H1 (cell line): ENCODE data around the gene PREB. TPM values are rescaled to one million over a fixed set of nuclear protein-coding genes. Genes with fewer than 3 reads are reported as not detected.
"Not testable (repeated sequence)": the region's sequence is repeated elsewhere in the genome, so short reads cannot be mapped to it uniquely, and the experiment has no call there.

ENCODE experiments used
- CTCF ChIA-PET: fragments of 300-600 bp; sonication (Branson Sonifier 250); formaldehyde crosslinking; loops from one replicate; lab custom pipeline; 2021; ENCODE audit not compliant: partially characterized antibody; lab: Charles Lee
- POLR2A ChIA-PET: fragments of 300-600 bp; sonication (Branson Sonifier 250); formaldehyde crosslinking; loops from one replicate; lab custom pipeline; 2021; ENCODE audit warnings: inconsistent platforms; ENCODE audit not compliant: partially characterized antibody; lab: Charles Lee
- DNase-seq, 2 experiments: peaks; one replicate each; pipeline versions ENCODE4 v3.0.0 to v3.0.0-alpha.2; 2010 to 2022; ENCODE audit warnings: low spot score in 2 of 2, low read depth in 1 of 2, mixed read lengths in 1 of 2
- FAIRE-seq: peaks from 2 replicates; lab custom pipeline; 2011; peaks lifted over from hg19 to GRCh38; lab: Jason Lieb, UNC
- H2AFZ ChIP-seq: 2 replicates; pipeline ENCODE4 v1.8.1; 2012; ENCODE audit warnings: low read length, inconsistent platforms
- H2AK5ac ChIP-seq: 2 replicates; pipeline ENCODE4 v1.6.1; 2013; ENCODE audit warnings: low read depth, low read length
- H2BK120ac ChIP-seq: replicated peaks from 2 replicates; pipeline ENCODE3; 2013; ENCODE audit warnings: low read depth, low read length, inconsistent platforms
- H2BK12ac ChIP-seq: 2 replicates; pipeline ENCODE4 v1.6.1; 2013; ENCODE audit warnings: low read depth, low read length
- H2BK15ac ChIP-seq: 2 replicates; pipeline ENCODE4 v1.6.1; 2013; ENCODE audit warnings: low read length
- H2BK20ac ChIP-seq: 2 replicates; pipeline ENCODE4 v1.6.1; 2013; ENCODE audit warnings: low read length
- H2BK5ac ChIP-seq: 2 replicates; pipeline ENCODE4 v1.6.1; 2013; ENCODE audit warnings: low read depth, low read length
- H3K14ac ChIP-seq: 2 replicates; pipeline ENCODE4 v1.6.1; 2013; ENCODE audit warnings: inconsistent platforms; ENCODE audit not compliant: insufficient read length
- H3K18ac ChIP-seq: 2 replicates; pipeline ENCODE4 v1.6.1; 2013; ENCODE audit warnings: low read length; ENCODE audit errors: extremely low read depth
- H3K23ac ChIP-seq: 2 replicates; pipeline ENCODE4 v1.6.1; 2013; ENCODE audit warnings: inconsistent platforms; ENCODE audit not compliant: insufficient read length
- H3K23me2 ChIP-seq: 2 replicates; pipeline ENCODE4 v1.6.1; 2013; ENCODE audit warnings: low read depth, low read length
- H3K27ac ChIP-seq: 2 replicates; pipeline ENCODE4 v1.6.1; 2011; ENCODE audit warnings: low read depth, low read length, inconsistent platforms
- H3K27me3 ChIP-seq, 4 experiments: replicated peaks in 1 of 4; 1 replicate in 1 of 4; 2 replicates in 3 of 4; pipeline versions ENCODE4 v1.6.1 to v1.8.1; 2011 to 2013; ENCODE audit warnings: low read length in 3 of 4, mild to moderate bottlenecking in 3 of 4, inconsistent platforms in 2 of 4, mixed read lengths in 2 of 4, moderate library complexity in 1 of 4; ENCODE audit not compliant: control insufficient read depth in 3 of 4, insufficient read depth in 3 of 4; ENCODE audit errors: extremely low read depth in 1 of 4
- H3K36me3 ChIP-seq, 4 experiments: 2 replicates each; pipeline versions ENCODE4 v1.6.1 to v1.8.1; 2011 to 2013; ENCODE audit warnings: mild to moderate bottlenecking in 4 of 4, low read length in 3 of 4, moderate library complexity in 2 of 4, control low read depth in 1 of 4, inconsistent platforms in 1 of 4; ENCODE audit not compliant: insufficient read depth in 4 of 4, control insufficient read depth in 2 of 4
- H3K4ac ChIP-seq: replicated peaks from 2 replicates; pipeline ENCODE3; 2013; ENCODE audit warnings: low read length, low read depth, mixed read lengths, inconsistent platforms; ENCODE audit not compliant: insufficient read length
- H3K4me1 ChIP-seq, 4 experiments: replicated peaks in 1 of 4; 1 replicate in 1 of 4; 2 replicates in 3 of 4; pipeline versions ENCODE4 v1.6.1 to v1.8.1; 2011 to 2013; ENCODE audit warnings: low read length in 3 of 4, inconsistent platforms in 2 of 4, mixed read lengths in 1 of 4; ENCODE audit not compliant: insufficient read depth in 4 of 4, control insufficient read depth in 3 of 4
- H3K4me2 ChIP-seq, 2 experiments: 2 replicates each; pipeline versions ENCODE4 v1.6.1 to v1.8.1; 2011 to 2013; ENCODE audit warnings: low read depth in 2 of 2, low read length in 2 of 2, control low read depth in 1 of 2, inconsistent platforms in 1 of 2, mild to moderate bottlenecking in 1 of 2; ENCODE audit not compliant: insufficient read depth in 1 of 2
- H3K4me3 ChIP-seq, 4 experiments: fragments of 200-600, 300-600 bp in 1 of 4; sonication (generic), shearing (Covaris generic), sonication (Bioruptor Twin) in 1 of 4; 2 replicates each; pipeline versions ENCODE4 v1.5.1 to v1.8.1; 2011 to 2016; ENCODE audit warnings: low read length in 4 of 4, low read depth in 3 of 4, control low read depth in 2 of 4, inconsistent platforms in 2 of 4, mild to moderate bottlenecking in 2 of 4, mixed read lengths in 1 of 4, moderate library complexity in 1 of 4; ENCODE audit not compliant: insufficient read depth in 2 of 4; ENCODE audit errors: extremely low read depth in 1 of 4
- H3K56ac ChIP-seq: replicated peaks from 2 replicates; pipeline ENCODE3; 2013; ENCODE audit warnings: low read depth, mild to moderate bottlenecking, mixed read lengths, low read length, inconsistent platforms; ENCODE audit not compliant: insufficient read length
- H3K79me1 ChIP-seq: 2 replicates; pipeline ENCODE4 v1.6.1; 2013; ENCODE audit warnings: low read depth, low read length, control low read depth
- H3K79me2 ChIP-seq, 2 experiments: 2 replicates each; pipeline versions ENCODE4 v1.6.1 to v1.8.1; 2012 to 2013; ENCODE audit warnings: low read length in 2 of 2, mild to moderate bottlenecking in 2 of 2, inconsistent platforms in 1 of 2; ENCODE audit not compliant: insufficient read depth in 2 of 2, control insufficient read depth in 1 of 2
- H3K9ac ChIP-seq, 4 experiments: replicated peaks in 1 of 4; 1 replicate in 1 of 4; 2 replicates in 3 of 4; pipeline versions ENCODE4 v1.6.1 to v1.8.1; 2011 to 2013; ENCODE audit warnings: low read depth in 3 of 4, low read length in 3 of 4, control low read depth in 2 of 4, mild to moderate bottlenecking in 2 of 4, moderate library complexity in 2 of 4, inconsistent platforms in 1 of 4; ENCODE audit errors: extremely low read depth in 1 of 4
- H3K9me3 ChIP-seq, 2 experiments: 2 replicates each; pipeline versions ENCODE4 v1.6.1 to v1.8.1; 2012 to 2013; ENCODE audit warnings: mild to moderate bottlenecking in 2 of 2, moderate library complexity in 2 of 2, control low read depth in 1 of 2, inconsistent platforms in 1 of 2, low read depth in 1 of 2, low read length in 1 of 2, mixed read lengths in 1 of 2; ENCODE audit not compliant: insufficient read depth in 2 of 2
- H4K20me1 ChIP-seq, 2 experiments: replicated peaks in 1 of 2; 2 replicates each; pipeline versions ENCODE3 to v1.8.1; 2011 to 2013; ENCODE audit warnings: inconsistent platforms in 2 of 2, low read length in 2 of 2, mild to moderate bottlenecking in 1 of 2; ENCODE audit not compliant: insufficient read depth in 2 of 2, control insufficient read depth in 1 of 2
- H4K5ac ChIP-seq: 2 replicates; pipeline ENCODE4 v1.6.1; 2013; ENCODE audit warnings: low read length, low read depth, mixed read lengths, inconsistent platforms; ENCODE audit not compliant: insufficient read length
- H4K8ac ChIP-seq: 2 replicates; pipeline ENCODE4 v1.8.0; 2013; ENCODE audit warnings: mild to moderate bottlenecking, moderate library complexity, low read length, inconsistent platforms; ENCODE audit not compliant: insufficient read depth; ENCODE audit errors: extremely low read depth
- H4K91ac ChIP-seq: replicated peaks from 2 replicates; pipeline ENCODE3; 2013; ENCODE audit warnings: low read length, mixed read lengths, inconsistent platforms; ENCODE audit not compliant: insufficient read length
- WGBS, 2 experiments: shearing (Covaris generic) in 1 of 2; methylation state at CpG; one replicate each; pipeline versions ENCODE4 v1.1.6 to v1.1.7; 2013 to 2015; ENCODE audit warnings: low lambda C conversion rate in 2 of 2, mixed read lengths in 2 of 2, inconsistent platforms in 1 of 2, low coverage in 1 of 2, missing lambda C conversion rate in 1 of 2; ENCODE audit not compliant: insufficient replicate concordance in 2 of 2, insufficient coverage in 1 of 2, insufficient read length in 1 of 2; ENCODE audit errors: extremely low coverage in 1 of 2, missing lambda C conversion rate in 1 of 2; 5-methylcytosine and 5-hydroxymethylcytosine counted together
- polyA plus RNA-seq, 7 experiments: library from polyadenylated mRNA; depleted of rRNA in 3 of 7; stranded (reverse) in 5 of 7; unstranded in 2 of 7; fragments of >200 nt in 5 of 7; fragments of 200-250 nt in 2 of 7; gene quantifications; 1 replicate in 5 of 7; 2 replicates in 1 of 7; 4 replicates in 1 of 7; pipeline versions ENCODE4 v1.2.1 to v1.2.3, GENCODE V29; 2011 to 2013; ENCODE audit warnings: missing spikeins in 2 of 7, mixed read lengths in 2 of 7
- total RNA-seq: library from RNA; stranded (reverse); fragmentation: NEBNext Ultra II Directional; extraction: Animal tissue kit (Norgen Biotek cat#: 25700); gene quantifications from 2 replicates; pipeline ENCODE4 v1.2.1, GENCODE V29; 2021

Gene PREB
- total and polyA plus RNA-seq, 2 of the 8 experiments (the other 6 are each of a cell fraction or from before 2014, with no cell fraction given), result 54.1 to 72.2 TPM

DNA sequence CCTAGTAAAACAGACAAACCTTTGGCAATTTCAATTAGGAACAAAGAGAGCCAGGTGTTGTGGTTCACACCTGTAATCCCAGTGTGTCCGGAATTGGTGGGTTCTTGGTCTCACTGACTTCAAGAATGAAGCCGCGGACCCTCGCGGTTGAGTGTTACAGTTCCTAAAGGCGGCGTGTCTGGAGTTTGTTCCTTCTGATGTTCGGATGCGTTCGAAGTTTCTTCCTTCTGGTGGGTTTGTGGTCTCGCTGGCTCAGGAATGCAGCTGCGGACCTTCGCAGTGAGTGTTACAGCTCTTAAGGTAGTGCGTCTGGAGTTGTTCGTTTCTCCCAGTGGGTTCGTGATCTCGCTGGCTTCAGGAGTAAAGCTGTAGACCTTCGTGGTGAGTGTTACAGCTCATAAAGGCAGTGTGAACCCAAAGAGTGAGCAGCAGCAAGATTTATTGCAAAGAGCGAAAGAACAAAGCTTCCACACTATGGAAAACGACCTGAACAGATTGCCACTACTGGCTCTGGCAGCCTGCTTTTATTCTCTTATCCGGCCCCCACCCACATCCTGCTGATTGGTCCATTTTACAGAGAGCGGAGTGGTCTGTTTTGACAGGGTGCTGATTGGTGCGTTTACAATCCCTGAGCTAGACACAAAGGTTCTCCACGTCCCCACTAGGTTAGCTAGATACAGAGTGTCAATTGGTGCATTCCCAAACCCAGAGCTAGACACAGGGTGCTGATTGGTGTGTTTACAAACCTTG, 23.7 kb downstream of the PREB start:
- H3K4me1 ChIP-seq, H4K91ac ChIP-seq, H2BK5ac ChIP-seq, H3K14ac ChIP-seq, H3K27me3 ChIP-seq, H3K4me2 ChIP-seq, H2BK20ac ChIP-seq, H3K27ac ChIP-seq, H3K23me2 ChIP-seq, H2AFZ ChIP-seq, H3K36me3 ChIP-seq, H4K20me1 ChIP-seq, H3K23ac ChIP-seq, H2BK15ac ChIP-seq, H3K4me3 ChIP-seq, H4K8ac ChIP-seq, DNase-seq, H3K18ac ChIP-seq, H3K79me2 ChIP-seq, H3K9ac ChIP-seq, H2BK120ac ChIP-seq, H4K5ac ChIP-seq, H3K56ac ChIP-seq, H3K79me1 ChIP-seq, H2BK12ac ChIP-seq, H3K9me3 ChIP-seq, H3K4ac ChIP-seq, H2AK5ac ChIP-seq, FAIRE-seq: not testable (repeated sequence)
- ChIA-PET CTCF (interaction anchor here (0.9 to 9.5 kb wide), 8 partner anchors 11 to 81 kb away, joined by 3 to 120 read pairs (median 4); no protein-coding TSS in a partner anchor), POLR2A (interaction anchor here (0.8 to 1.3 kb wide), 7 partner anchors 9 to 197 kb away, joined by 3 to 5 read pairs (median 3); partner anchors contain the start of genes ABHD1 and UCN)
- 94% methylated on average over 24 of the region's 24 CpGs; no CpG with 5 or more reads in 1 of the 2 experiments for WGBS, 2 experiments
